ENCODE results near the gene ANKS1A. TPM values are rescaled to one million over a fixed set of nuclear protein-coding genes. Genes with fewer than 3 reads are reported as not detected.
"Not testable (repeated sequence)": the region's sequence is repeated elsewhere in the genome, so short reads cannot be mapped to it uniquely, and the experiment has no call there.

Gene ANKS1A
- total RNA-seq, 4 donors from 2014 or later, result 5.3 to 8.6 (median 7.0) TPM

- TF ChIP-seq POLR2A (IDR thresholded peaks at IDR 0.05) (no peak), CTCF (IDR thresholded peaks at IDR 0.05 in 4 of 5, conservative IDR thresholded peaks at IDR 0.05 in 1 of 5) (no peak)
- intact Hi-C loops (cut with DNase I; ENCODE audit: low total_unique reads), result no loop called here
- ATAC-seq, result no peak
- H3K4me1 ChIP-seq, result peaks cover 14 to 15% of the 10 kb centered on the region in 2 donors
- H3K9me3 ChIP-seq, result no peaks in the 10 kb centered on the region
- H3K4me3 ChIP-seq, result no peak overlapping the region
- no peaks in the 10 kb centered on the region for H3K36me3 ChIP-seq
- in situ Hi-C loops (cut with MboI; ENCODE audit: low sequenced_read_pairs in 4 of 4), result no loop called here
- no peaks in the 10 kb centered on the region for H3K27me3 ChIP-seq
- DNase-seq, result no peak
- H3K27ac ChIP-seq, result no peak overlapping the region
These were observed 40.4 kb downstream of the ANKS1A start for GRCh38 chr6:34929241-34929978.

- ATAC-seq (no peak), DNase-seq (no peak)
- H3K36me3 ChIP-seq, result no peaks in the 10 kb centered on the region
- intact Hi-C loops (cut with DNase I; ENCODE audit: low total_unique reads) (no loop called here), in situ Hi-C loops (cut with MboI; ENCODE audit: low sequenced_read_pairs in 4 of 4) (no loop called here)
- peaks cover 22 to 23% of the 10 kb centered on the region in 2 donors for H3K4me1 ChIP-seq
- TF ChIP-seq CTCF (IDR thresholded peaks at IDR 0.05 in 4 of 5, conservative IDR thresholded peaks at IDR 0.05 in 1 of 5), result no peak
- TF ChIP-seq POLR2A (IDR thresholded peaks at IDR 0.05), result no peak
- no peak overlapping the region for H3K27ac ChIP-seq
- no peak overlapping the region for H3K4me3 ChIP-seq
- H3K27me3 ChIP-seq, result no peaks in the 10 kb centered on the region
- no peaks in the 10 kb centered on the region for H3K9me3 ChIP-seq
These were observed 41.2 kb downstream of the ANKS1A start for GRCh38 chr6:34930221-34930620.

- intact Hi-C loops (cut with DNase I; ENCODE audit: low total_unique reads); ATAC-seq: not testable (repeated sequence)
These were observed 43.1 kb downstream of the ANKS1A start for GRCh38 chr6:34932202-34932601.

GRCh38 chr6:34934516-34934915 lies 45.5 kb downstream of the ANKS1A start:
- peak; percentile 19 to 56 for DNase-seq

More at GRCh38 chr6:34932202-34932601, 43.1 kb downstream of the ANKS1A start:
- H3K27ac ChIP-seq; H3K36me3 ChIP-seq; H3K9me3 ChIP-seq; DNase-seq; H3K27me3 ChIP-seq; in situ Hi-C loops (cut with MboI; ENCODE audit: low sequenced_read_pairs in 4 of 4); H3K4me3 ChIP-seq: not testable (repeated sequence)
- H3K4me1 ChIP-seq, result peaks cover 26% of the 10 kb centered on the region in 2 donors

More at GRCh38 chr6:34934516-34934915, 45.5 kb downstream of the ANKS1A start:
- Histone ChIP-seq H3K27me3 (no peaks in the 10 kb centered on the region), H3K36me3 (no peaks in the 10 kb centered on the region), H3K27ac (peak overlapping the region in 2 of 4 donors; percentile 1 to 24), H3K4me3 (no peak overlapping the region), H3K9me3 (no peaks in the 10 kb centered on the region), H3K4me1 (peaks cover 25 to 29% of the 10 kb centered on the region in 2 donors)
- ATAC-seq, result peak in 1 of 2 donors; percentile 62
- intact Hi-C loops (cut with DNase I; ENCODE audit: low total_unique reads) (no loop called here), in situ Hi-C loops (cut with MboI; ENCODE audit: low sequenced_read_pairs in 4 of 4) (no loop called here)
- TF ChIP-seq POLR2A (IDR thresholded peaks at IDR 0.05) (no peak), CTCF (IDR thresholded peaks at IDR 0.05 in 4 of 5, conservative IDR thresholded peaks at IDR 0.05 in 1 of 5) (no peak)
